GM18951 (cell line): Measurements from ENCODE around the gene POC1B.
A peak's percentile ranks its signal among the peaks of the same experiment; 100 is the strongest.

ENCODE experiments used
- POLR2A ChIP-seq: IDR thresholded peaks from 4 replicates; pipeline ENCODE4 v1.6.1; 2011; ENCODE audit warnings: mild to moderate bottlenecking; ENCODE audit not compliant: insufficient read length, insufficient read depth; ENCODE audit errors: extremely low read depth
- in situ Hi-C: fragments of 300-500 bp; cut with MboI; formaldehyde crosslinking; loops from one replicate; pipeline ENCODE4 v1.12.0; 2022; ENCODE audit warnings: low sequenced_read_pairs, mixed read lengths, inconsistent platforms; ENCODE audit not compliant: unreplicated experiment

The POC1B gene

DNA sequence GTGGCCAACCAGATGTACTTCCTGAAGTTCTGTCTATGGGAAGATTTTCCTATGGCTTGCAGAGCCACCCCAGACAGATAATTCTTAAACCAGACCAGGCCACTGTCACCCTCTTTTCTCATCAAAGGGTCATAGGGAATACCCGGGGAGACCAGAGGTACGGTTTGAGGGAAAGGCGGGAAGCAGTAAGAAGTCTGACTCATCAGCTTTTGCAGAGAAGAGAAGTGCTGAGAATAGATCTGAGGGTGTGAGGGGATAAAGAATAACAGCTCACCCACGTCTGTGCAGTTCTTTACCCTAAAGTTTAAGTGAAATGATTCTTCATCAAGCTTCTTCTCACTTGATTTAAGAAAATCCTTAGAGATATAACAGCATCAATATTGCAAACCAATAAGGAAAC, 21.3 kb upstream of the POC1B start:
- in situ Hi-C loops: loop anchor here (25.0 kb wide), 2 partner anchors 715 to 965 kb away; no protein-coding TSS in a partner anchor
- TF ChIP-seq POLR2A: no peak

DNA sequence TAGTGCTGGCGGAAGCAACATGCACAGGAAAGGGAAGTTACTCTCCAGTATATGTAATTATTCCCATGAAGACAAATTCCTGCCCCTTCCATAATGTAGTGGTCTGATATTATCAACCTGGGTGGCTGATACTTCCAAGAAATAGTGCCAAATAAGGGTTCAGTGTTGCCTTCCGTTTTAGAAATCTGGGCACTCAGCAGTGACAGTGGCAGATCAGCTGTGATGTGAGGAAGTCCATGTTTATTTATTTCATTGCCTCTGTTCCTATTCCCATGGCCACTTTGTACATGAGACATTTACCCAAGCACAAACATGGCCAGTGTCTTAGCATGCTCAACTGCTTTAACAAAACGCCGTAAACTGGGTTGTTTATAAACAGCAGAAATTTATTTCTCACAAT, 20.3 kb upstream of the POC1B start:
- in situ Hi-C loops: loop anchor here (25.0 kb wide), 2 partner anchors 716 to 966 kb away; no protein-coding TSS in a partner anchor
- TF ChIP-seq POLR2A: no peak

DNA sequence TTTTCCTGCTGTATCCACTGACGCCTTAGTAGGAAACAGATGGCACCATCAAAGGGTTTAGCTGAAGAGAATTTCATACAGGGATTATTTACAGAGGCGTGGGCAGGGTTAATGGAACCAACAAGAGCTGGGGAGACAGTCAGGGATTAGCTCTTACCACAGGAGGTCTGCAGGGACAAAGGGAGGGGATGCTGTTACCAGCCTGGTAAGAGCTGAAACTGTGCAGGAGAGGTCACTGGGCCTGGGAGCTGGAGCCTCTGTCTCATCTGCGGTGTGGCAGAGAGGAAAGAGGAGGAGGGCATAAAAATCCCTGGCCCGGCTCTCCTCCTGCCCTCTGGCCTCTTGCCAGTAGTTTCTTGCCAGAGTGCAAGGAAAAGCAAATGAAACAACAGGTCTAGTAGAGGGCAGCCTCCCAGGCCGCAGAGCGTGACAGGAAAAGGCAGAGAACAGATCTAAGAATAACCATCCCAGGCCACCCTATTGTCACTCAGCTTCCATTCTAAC, 18.9 kb upstream of the POC1B start:
- TF ChIP-seq POLR2A: no peak
- in situ Hi-C loops: loop anchor here (25.0 kb wide), 2 partner anchors 718 to 968 kb away; no protein-coding TSS in a partner anchor

DNA sequence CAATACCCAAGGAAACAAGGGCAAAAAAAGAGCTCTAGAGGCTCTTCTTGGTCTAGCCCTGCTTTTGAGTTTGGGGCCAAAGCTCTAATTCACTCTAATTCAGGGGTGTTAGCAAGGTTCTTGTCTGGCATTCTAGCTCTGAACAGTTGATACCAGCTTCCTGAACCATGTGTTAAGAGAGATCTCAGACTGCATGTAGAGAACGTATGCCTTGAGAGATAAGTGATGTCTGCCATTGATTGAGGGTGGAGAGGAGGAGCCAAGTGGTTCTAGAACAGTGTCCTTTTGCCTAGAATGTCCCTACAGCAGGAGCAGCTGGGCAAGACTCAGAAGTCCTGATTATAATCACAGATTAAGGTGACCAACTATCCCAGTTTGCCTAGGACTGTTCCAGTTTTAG, 18.2 kb upstream of the POC1B start:
- in situ Hi-C loops: loop anchor here (25.0 kb wide), 2 partner anchors 718 to 968 kb away; no protein-coding TSS in a partner anchor
- TF ChIP-seq POLR2A: no peak

DNA sequence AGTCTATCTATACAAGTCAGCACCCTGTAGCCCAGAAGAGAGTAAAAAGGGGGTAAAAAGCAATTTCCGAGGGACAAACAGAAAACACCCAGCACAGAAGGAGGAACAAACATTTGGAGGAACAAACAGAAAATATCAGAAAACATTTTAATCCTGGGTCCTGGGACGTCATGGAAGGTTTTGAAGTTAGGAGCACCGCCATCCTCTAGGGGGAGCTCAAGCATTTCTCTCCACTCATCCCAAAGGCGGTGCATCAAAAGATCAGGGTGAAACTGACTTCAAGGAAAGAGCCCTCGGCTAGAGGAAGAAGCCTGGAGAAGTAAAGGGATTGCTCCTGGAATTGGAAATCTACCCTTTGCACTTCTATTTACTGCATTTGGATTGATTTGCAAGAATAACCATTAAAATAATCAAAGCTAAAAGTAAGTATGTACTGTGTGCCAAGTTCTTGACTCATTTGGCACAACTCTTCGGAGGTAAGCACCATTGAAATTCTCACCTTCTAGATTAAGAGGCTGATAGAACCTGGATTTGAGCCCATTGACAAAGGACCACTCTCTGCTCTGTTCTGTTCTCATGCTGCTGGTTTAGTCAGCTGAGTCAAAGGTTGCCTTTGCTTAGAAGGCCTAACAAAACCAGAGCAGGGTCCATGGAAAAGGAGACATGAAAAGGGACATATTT, 17.2 kb upstream of the POC1B start:
- in situ Hi-C loops: loop anchor here (25.0 kb wide), 2 partner anchors 719 to 969 kb away; no protein-coding TSS in a partner anchor
- no peak for TF ChIP-seq POLR2A

DNA sequence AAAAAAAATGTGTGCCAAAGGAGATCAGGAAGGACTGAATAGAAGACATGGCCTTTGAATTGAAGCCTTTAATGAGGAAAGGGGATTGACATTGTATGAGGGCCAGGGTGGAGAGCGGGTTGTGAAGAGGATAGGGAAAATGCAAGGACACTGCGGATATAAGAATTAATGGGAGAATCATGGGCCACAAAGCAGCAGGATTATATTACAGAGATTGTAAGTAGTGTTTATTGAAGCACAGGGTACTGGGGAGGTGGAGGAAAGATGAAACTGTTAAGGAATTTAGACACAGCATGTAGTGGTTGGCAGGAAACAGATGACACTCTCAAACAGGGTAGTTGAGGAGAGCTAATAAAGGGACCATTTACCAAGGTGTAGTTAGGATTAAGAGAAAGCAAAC, 16.4 kb upstream of the POC1B start:
- in situ Hi-C loops: loop anchor here (25.0 kb wide), 2 partner anchors 720 to 970 kb away; no protein-coding TSS in a partner anchor
- no peak for TF ChIP-seq POLR2A

DNA sequence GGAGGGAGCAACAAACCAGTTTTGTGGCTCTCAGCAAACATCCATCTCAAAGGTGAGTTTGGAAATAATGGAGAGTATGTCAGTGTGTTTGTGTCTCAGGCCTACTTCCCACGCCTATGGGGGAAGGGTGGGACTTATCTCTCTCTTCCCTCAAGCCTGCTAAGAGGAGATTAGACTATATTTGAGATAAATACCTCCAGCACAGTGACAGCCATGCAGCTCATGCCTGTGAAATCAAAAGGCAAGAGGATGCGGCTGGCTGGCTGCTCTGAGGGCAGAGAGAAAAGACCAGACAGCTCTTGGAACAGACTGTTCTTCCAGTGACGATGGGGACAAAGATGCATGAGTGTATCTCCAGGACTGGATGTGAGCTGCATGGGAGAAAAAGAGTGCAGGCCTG, 14.7 kb upstream of the POC1B start:
- in situ Hi-C loops: loop anchor here (25.0 kb wide), 2 partner anchors 722 to 972 kb away; no protein-coding TSS in a partner anchor

DNA sequence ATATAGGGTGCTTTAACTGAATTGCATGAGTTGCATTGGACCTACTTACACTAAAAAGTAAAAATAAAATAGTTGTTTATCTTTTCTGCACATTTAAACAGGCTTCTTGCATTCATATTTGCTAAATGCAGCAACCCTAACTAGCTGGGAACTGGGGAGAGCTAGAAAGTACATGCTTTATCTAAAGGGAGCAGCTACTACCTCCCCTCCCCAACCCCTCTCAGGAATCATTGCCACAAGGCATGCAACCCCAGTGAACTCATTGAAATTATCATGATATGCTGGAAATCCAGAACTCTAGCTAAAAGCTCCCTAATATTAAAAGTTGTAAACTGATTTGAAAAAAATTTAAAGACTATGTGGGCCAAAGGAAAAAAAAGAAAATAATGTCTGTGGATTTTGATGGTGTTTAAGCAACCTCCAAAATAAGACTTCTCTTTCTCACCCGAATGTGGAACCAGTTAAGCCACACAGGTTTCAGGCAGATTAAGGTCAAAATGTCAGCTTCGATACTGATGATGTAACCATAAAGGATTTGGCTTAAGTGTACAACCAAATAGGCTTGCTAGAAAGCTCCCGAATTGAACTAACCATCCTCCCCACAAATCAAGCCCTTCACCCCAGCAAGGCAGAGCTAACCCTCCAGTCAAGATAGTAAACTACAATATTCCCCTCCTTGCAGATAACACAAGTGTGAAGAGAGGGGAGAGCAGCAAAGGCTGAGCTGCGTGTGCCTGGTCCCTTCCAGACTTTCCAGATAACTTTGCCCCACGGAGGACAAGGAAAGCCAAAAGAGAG, 13.8 kb upstream of the POC1B start:
- in situ Hi-C loops: loop anchor here (25.0 kb wide), 2 partner anchors 723 to 973 kb away; no protein-coding TSS in a partner anchor

More for the DNA sequence above, 14.7 kb upstream of the POC1B start:
- no peak for TF ChIP-seq POLR2A

DNA sequence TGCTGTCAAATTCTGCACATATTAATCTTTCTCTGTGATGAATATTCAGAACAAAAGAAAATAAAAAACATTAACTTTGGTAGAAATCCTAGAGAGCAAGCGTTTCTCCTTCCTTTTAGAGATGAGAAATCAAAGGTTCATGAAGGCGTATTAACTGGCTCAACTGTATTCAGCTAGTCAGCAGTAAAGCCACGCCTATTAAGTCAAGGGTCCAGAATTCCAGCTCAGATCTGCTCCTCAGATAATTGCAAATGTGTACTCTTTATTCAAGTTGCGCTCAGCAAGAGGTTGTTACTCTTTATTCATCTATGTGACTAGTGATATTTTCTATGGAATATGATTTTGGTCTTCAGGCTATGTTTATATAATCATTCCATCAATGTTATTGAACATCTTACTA, 13.1 kb upstream of the POC1B start:
- in situ Hi-C loops: loop anchor here (25.0 kb wide), 2 partner anchors 723 to 973 kb away; no protein-coding TSS in a partner anchor
- TF ChIP-seq POLR2A: no peak

More for the DNA sequence above, 13.8 kb upstream of the POC1B start:
- no peak for TF ChIP-seq POLR2A

DNA sequence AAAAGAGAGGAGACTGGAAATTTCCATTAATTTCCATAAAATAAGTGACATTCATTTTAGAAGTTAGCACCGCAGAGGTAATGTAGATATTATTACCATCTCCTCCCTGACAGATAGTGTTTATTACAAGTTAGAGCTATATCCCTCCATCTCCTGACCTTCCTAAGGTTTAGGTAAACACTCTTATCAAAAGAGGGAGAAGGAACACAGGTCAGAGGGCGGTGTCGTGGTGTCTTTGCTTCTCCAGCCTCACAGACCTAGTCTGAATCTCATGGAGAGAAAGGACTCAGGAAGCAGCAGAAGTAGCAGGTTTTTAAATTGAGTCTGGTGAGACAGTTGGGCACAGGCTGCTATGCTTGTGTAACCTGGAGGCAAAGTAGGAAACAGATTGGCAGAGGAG, 11.5 kb upstream of the POC1B start:
- no peak for TF ChIP-seq POLR2A
- in situ Hi-C loops: loop anchor here (25.0 kb wide), 2 partner anchors 725 to 975 kb away; no protein-coding TSS in a partner anchor

DNA sequence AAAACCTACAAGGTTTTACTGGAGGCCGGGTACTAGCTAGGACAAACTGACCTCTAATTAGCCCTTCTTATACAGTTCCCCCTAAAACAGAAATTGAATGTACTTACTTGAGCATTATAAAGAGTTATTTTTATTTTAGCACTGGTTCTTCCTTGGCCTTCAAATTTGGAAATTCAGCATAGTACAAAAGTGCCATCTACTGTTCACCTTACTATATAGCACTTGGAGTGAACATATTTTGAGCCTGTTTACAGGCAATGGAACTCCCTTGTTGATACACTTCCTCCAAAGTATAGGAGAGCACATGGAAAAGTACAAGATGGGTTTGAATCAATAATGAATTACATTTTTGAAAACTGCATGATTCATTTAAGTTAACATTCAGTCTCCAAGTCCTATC, 3.9 kb upstream of the POC1B start:
- in situ Hi-C loops: loop anchor here (5.0 to 25.0 kb wide), 4 partner anchors 55 to 983 kb away; no protein-coding TSS in a partner anchor
- TF ChIP-seq POLR2A: no peak

DNA sequence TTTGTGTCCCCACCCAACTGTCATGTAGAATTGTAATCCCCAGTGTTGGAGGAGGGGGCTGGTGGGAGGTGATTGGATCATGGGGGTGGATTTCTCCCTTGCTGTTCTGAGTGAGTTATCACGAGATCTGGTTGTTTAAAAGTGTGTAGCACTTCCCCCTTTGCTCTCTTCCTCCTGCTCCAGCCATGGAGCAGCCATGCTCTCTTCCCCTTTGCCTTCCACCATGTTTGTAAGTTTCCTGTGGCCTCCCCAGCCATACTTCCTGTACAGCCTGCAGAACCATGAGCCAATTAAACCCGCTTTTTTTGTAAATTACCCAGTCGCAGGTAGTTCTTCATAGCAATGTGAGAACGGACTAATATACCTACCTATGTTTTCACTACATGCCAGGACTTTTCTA, 2.6 kb upstream of the POC1B start:
- no peak for TF ChIP-seq POLR2A
- in situ Hi-C loops: loop anchor here (5.0 to 25.0 kb wide), 4 partner anchors 54 to 984 kb away; no protein-coding TSS in a partner anchor

DNA sequence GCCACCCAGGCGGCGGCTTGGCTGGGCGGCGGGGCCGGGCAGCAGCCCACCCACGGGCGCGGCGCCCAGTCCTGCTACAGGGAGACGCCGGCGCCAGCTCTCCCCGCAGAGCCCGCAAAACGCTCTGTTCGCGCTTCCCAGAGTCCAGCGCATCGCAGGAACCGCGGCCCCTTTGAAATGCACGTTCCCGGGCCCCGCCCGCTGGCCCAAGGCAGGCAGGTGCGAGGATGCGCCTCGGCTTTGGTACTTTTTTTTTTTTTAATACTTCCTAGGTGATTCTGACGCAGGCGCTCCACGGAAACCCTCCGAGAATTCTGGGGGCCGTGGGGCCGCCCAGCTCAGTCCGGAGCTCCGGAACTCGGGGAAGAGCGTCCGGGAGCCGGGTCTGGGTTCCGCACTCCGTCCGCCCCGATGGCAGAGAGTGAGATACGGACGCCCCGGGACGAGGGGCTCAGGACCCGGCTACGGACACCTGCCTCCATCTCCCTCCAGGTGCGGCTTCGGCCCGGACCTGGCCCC, 483 bp downstream of the POC1B start:
- TF ChIP-seq POLR2A: peak; percentile 4
- in situ Hi-C loops: loop anchor here (5.0 to 25.0 kb wide), 4 partner anchors 51 to 987 kb away; no protein-coding TSS in a partner anchor
